Measurements from ENCODE around the gene SARDH.

The SARDH gene

DNA sequence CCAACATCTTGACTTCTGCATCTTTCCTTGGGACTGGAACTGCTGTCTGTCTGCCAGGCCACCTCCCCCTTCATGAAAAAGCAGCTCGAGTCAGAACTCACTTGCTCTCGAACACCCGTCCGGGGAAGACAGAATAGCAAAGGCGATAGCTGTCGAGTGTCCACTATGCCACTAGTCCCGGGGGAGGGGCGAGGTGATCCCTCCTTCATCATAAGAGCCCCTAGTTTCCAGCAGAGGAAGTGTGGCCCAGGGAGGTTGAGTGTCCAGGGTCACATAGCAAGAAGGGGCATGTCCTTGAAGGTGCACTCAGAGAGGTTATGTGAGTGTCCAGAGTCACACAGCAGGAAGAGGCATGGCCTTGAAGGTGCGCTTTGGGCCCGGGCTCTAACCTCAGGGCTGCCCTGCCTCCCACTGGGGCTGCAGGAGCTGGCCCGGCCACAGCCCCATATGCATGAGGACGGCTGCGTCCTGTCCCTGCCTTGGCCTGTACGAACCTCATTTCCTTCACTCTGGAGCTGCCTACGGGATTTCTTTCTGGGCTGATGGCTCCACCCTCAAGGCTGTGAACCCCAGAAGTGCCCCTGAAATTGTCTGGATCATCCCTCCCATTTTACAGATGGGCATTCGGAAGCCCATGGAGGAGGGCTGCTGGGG is 95.3 kb downstream of the SARDH start:
- H3K4me3 ChIP-seq (ENCODE audit: low read depth, low read length): no peak overlapping the region
- in situ Hi-C loops (cut with HindIII; ENCODE audit: low sequenced_read_pairs): no loop called here
- DNase-seq (ENCODE audit: low read depth): no peak
- TF ChIP-seq CTCF (IDR thresholded peaks at IDR 0.05; ENCODE audit: low read depth, low read length, missing control alignments): no peak

- no peak for DNase-seq (ENCODE audit: low read depth)
- in situ Hi-C loops (cut with HindIII; ENCODE audit: low sequenced_read_pairs): no loop called here
- no peak for TF ChIP-seq CTCF (IDR thresholded peaks at IDR 0.05; ENCODE audit: low read depth, low read length, missing control alignments)
Observed at GRCh38 chr9:133641861-133642595, 96.1 kb downstream of the SARDH start.

DNA sequence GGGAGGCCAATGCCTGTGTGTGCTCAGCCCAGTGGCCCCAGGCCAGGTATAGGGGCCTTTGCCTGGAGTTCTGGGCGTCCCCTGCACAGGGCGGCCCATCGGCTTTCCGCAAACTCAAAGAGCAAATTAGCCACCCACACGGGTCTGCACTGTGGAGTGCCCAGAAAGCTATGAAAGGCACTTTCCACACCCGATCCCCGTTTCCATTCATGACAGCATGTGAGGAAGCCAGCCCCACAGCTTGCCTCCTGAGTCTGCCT is 96.8 kb downstream of the SARDH start:
- in situ Hi-C loops (cut with HindIII; ENCODE audit: low sequenced_read_pairs): no loop called here
- no peak for TF ChIP-seq CTCF (IDR thresholded peaks at IDR 0.05; ENCODE audit: low read depth, low read length, missing control alignments)
- no peak for DNase-seq (ENCODE audit: low read depth)
- H3K4me3 ChIP-seq (ENCODE audit: low read depth, low read length): no peak overlapping the region

More at GRCh38 chr9:133641861-133642595, 96.1 kb downstream of the SARDH start:
- H3K4me3 ChIP-seq (ENCODE audit: low read depth, low read length): no peak overlapping the region

DNA sequence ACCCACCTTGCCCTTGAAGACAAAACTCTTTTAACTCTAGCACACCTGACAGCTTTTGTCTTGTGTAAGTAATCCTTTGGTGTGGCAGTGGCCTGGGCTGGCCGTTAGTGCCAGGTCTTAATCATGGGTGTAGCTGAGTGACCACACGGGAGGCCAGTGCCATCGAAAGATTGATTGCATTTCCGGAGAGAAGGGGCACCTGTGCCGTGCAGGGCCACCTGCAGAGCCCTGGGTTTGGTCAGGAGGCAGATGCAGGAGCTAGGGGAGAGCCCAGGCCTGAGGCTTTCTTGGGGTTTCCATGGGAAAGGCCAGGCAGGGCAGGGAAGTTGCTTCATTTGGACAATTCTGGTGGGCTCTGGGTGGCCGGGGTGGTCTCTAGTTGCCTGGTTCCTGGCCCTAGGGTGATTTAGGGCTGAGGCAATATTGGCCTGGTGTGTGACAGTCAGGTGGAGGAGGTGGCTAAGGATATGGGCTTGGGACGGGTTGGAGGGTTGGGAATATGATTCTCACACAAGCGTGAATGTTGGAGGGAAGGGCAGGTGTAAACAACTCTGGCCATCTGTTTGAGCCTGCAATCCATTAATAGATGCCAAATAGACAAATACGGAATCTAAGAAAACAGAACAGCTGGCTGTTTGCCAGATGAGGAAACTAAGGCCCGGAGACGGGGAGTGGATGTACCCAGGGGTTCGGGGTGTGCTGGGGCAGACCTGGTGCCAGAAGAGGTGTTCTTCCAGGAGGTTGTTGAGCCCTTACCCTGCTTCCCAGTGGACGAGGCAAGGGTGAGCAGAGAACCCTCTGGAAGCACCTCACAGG is 97.4 kb downstream of the SARDH start:
- in situ Hi-C loops (cut with HindIII; ENCODE audit: low sequenced_read_pairs): no loop called here
- no peak overlapping the region for H3K4me3 ChIP-seq (ENCODE audit: low read depth, low read length)

DNA sequence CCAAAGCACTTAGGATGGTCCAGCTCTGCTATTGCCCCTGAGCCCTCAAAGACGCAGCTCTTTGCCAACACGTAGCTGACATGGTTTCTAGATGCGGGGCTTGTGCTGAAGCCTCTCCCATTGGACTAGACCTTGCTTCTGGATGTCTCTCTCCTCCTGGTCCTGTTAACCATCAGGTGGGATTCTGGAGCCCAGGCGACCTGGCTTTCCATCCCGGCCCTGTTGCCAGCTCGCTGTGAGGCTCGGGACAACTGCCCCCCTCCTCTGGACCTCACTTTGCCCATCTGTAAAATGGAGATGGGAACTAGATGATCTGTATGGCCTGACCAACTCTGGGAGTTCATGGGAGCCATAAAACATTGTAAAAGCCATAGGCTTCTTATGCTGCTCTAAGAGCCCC is 98.0 kb downstream of the SARDH start:
- in situ Hi-C loops (cut with HindIII; ENCODE audit: low sequenced_read_pairs): no loop called here
- no peak overlapping the region for H3K4me3 ChIP-seq (ENCODE audit: low read depth, low read length)
- no peak for DNase-seq (ENCODE audit: low read depth)
- TF ChIP-seq CTCF (IDR thresholded peaks at IDR 0.05; ENCODE audit: low read depth, low read length, missing control alignments): no peak

More for the DNA sequence above, 97.4 kb downstream of the SARDH start:
- DNase-seq (ENCODE audit: low read depth): no peak
- TF ChIP-seq CTCF (IDR thresholded peaks at IDR 0.05; ENCODE audit: low read depth, low read length, missing control alignments): no peak

GRCh38 chr9:133639613-133640012 is 98.5 kb downstream of the SARDH start:
- TF ChIP-seq CTCF (IDR thresholded peaks at IDR 0.05; ENCODE audit: low read depth, low read length, missing control alignments): no peak
- no peak for DNase-seq (ENCODE audit: low read depth)
- H3K4me3 ChIP-seq (ENCODE audit: low read depth, low read length): no peak overlapping the region
- in situ Hi-C loops (cut with HindIII; ENCODE audit: low sequenced_read_pairs): no loop called here
